ENCODE results near the gene SAC3D1.
"Not testable (repeated sequence)": the region's sequence is repeated elsewhere in the genome, so short reads cannot be mapped to it uniquely, and the experiment has no call there.

Gene SAC3D1

DNA sequence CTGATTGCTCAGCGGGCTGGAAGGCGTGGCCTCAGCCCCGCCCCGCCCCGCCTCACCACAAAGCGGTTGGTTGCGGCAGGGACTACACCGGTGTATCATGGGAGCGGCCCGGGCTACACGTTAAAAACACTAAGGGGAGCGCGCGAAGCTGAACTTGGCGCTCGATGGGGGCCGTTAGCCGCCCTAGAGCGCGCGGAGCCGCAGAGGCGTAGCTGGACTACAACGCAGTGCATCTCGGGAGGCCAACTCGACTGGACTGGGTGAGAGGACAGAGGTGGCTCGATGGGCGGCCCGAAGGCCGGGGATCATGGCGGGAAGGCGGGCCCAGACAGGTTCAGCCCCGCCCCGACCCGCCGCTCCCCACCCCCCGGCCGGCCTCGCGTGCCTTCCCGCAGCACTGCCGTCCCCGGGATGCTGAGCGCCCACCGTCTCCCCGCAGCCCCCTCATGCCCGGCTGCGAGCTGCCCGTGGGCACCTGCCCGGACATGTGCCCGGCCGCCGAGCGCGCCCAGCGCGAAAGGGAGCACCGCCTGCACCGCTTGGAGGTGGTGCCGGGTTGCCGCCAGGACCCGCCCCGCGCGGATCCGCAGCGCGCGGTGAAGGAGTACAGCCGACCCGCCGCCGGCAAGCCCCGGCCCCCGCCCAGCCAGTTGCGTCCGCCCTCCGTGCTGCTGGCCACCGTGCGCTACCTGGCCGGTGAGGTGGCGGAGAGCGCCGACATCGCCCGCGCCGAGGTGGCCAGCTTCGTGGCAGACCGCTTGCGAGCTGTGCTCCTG lies at the start of gene SAC3D1:
SAC3D1 (plus strand) TSS at position 364 of the 776 bp plus-strand sequence; CDS start at position 447, 83 bp downstream.
- DNase-seq, result peak; percentile 48 to 99 (median 87)

DNA sequence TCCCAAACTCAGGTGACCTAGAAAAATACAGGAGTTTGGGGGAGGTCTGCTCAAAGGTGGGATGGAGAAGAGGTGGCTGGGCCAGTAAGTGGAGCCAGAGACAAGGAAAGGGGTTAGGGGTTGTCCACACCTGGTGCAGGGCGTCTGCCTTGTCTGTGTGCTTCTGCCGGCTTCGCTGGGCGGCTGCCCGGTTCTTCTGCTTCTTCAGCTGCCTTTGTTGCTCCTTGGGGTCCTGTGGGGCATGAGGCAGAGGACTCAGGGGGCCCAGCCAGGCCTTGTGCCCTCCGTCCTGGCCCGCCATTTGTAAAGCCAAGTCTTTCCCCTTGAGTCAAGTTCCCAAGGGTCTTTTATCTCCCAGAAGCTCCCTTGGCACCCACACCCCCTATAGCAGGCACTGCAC lies 46.7 kb upstream of the SAC3D1 start:
- no peak for DNase-seq

GRCh38 chr11:64996327-64996709 lies 44.7 kb upstream of the SAC3D1 start:
- no peak for DNase-seq

DNA sequence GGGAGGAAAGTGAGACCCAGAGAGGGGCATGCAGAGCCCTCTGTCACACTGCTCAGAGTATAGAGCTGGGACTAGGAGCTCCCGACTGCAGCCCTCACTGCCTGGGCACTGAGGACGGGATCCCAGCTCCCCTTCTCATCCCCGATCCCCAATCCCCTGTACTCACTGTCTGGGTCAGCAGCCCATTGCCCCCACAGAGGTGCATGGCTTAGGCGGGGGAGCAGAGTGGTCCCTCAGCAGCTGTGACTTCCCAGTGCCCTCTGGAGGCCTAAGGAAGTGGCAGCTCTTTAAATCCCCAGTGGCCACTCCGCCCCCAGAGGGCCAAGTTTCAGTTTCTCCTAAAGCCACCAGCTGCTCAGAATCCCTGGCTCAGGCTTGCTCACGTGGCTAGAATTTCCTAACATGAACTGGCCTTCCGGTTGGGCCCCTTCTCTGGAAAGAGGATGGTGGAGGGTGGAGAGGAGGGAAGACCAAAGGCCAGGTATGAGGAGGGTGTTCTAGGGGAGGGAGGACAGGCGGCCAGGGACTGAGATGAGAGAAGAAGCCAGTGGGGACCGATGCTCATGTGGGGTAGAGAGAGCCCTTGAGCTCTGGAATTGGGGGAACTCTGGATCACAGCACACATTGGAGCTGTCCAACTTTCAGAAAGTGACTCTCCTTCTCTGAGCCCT lies 44.2 kb upstream of the SAC3D1 start, which contains the start of gene BATF2:
BATF2 (minus strand) TSS at position 262 of the 671 bp plus-strand sequence; CDS start at position 205, 57 bp downstream.
- DNase-seq, result peak in 53 of 58 donors; percentile 2 to 65 (median 35)

DNA sequence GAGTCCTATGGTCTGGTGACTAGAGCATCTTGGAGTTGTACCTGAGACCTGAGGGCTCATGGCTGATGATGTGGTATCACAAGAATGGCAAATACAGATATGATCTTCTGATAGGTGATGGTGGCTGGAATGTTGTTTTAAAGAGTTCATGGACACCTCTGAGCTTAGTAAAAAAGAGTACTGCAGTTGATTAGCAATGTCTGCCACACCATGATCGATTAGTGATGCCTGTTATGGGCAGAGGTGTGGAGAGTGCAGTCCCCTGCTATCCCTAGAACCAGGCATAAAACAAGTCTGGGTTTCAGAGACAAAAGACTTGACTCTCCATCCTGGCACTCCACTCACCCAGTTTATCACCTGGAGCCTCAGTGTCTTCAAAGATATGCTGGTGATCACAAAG lies 42.9 kb upstream of the SAC3D1 start:
- DNase-seq, result no peak

DNA sequence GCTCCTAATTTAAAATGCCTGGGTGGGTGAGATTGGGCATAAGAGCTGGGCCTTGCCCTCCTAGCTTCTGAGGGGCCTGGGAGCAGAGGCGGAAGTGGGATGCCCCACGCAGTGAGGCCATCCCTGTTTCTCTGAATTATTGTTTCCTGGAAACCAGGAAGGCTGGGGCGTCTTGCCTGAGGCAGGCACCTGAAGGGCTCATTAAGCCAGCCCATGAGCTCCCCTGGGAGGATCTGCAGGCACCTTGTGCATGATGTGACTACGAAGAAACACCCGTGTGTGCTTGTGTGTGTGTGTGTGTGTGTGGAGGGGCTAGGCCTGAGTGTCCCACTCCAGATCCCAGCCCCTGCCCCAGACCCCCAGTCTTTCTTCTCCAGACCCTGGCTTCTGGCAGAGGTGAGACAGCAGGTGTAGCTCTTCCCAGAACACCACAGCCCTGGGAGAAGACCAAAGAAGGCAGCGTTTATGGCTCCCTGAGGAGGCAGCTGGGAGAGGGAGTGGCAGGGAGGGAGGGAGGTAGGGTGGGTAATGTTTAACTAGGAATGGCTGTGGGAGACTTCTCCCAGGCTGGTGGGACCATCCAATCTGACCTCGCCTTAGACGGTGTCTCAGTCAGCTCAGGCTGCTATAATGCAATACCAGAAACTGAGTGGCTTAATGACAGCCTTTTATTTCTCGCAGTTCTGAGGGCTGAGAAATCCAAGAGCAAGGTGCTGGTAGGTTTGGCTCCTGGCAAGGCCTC lies 42.1 kb upstream of the SAC3D1 start:
- DNase-seq, result no peak

- DNase-seq, result no peak
Measured at GRCh38 chr11:64999478-64999877, 41.5 kb upstream of the SAC3D1 start.

- DNase-seq, result no peak
Measured at GRCh38 chr11:65002706-65003105, 38.3 kb upstream of the SAC3D1 start.

- DNase-seq, result no peak
Measured at GRCh38 chr11:65003282-65003681, 37.7 kb upstream of the SAC3D1 start.

DNA sequence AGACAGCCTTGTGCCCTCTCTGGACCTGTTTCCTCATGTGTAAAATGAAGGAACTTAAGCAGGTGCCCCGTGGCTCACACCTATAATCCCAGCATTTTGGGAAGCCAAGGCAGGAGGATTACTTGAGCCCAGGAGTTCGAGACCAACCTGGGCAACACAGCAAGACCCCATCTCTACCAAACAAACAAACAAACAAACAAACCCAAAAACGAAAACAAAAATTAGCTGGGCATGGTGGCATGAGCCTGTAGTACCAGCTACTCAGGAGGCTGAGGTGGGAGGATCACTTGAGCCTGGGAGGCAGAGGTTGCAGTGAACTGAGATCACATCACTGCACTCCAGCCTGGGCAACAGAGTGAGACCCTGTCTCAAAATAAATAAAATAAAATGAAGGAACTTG lies 37.0 kb upstream of the SAC3D1 start:
- DNase-seq, result not testable (repeated sequence)

DNA sequence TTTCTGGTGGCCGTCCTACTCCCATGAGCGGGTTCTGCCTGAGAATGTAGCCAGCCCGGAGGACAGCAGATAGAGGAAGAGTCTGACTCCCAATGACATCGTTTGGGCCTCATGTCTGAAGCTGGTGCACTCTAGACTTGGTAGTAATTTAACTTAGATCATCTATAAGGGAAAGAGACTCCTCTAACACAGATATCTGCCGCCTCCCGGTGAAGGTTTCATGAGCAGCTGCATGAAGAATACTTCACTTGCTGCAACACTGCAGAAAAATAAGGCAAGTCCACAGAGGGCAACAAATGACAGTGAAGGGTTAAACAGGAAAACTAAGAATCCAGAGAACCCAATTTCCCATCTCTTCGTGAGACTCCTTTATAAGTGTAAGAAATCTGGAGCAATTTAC lies 33.0 kb upstream of the SAC3D1 start:
- DNase-seq, result no peak

GRCh38 chr11:65008873-65009272 lies 32.1 kb upstream of the SAC3D1 start:
- DNase-seq, result no peak

GRCh38 chr11:65013130-65013887 lies 27.7 kb upstream of the SAC3D1 start:
- peak; percentile 44 to 90 (median 80) for DNase-seq

GRCh38 chr11:65013888-65014725 lies 26.9 kb upstream of the SAC3D1 start, which contains the start of gene ARL2:
ARL2 (plus strand) TSS chr11:65014160; CDS start chr11:65014208, 48 bp downstream.
- DNase-seq, result peak; percentile 62 to 95 (median 88)

- DNase-seq, result no peak
Measured at GRCh38 chr11:65014726-65015227, 26.2 kb upstream of the SAC3D1 start.

GRCh38 chr11:65016705-65017104 lies 24.3 kb upstream of the SAC3D1 start:
- no peak for DNase-seq

DNA sequence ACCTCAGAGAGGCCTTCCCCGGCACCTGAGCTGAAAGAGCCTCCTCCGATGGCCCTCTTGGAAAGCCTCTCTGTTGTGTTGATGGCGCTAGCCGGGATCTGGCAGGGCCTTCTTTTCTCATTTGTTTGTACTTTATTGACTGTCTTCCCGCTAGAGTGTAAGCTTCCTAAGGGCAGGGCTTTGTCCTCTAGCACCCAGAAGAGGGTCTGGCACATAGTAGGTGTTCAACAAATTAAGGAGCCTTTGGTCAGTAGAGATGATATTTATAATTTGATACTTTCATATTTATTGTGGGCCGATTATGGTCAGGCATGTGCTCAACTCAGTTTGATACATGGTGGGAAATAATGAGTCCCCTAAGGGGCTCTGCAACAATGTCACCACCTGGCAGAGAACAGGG lies 23.1 kb upstream of the SAC3D1 start:
- no peak for DNase-seq

DNA sequence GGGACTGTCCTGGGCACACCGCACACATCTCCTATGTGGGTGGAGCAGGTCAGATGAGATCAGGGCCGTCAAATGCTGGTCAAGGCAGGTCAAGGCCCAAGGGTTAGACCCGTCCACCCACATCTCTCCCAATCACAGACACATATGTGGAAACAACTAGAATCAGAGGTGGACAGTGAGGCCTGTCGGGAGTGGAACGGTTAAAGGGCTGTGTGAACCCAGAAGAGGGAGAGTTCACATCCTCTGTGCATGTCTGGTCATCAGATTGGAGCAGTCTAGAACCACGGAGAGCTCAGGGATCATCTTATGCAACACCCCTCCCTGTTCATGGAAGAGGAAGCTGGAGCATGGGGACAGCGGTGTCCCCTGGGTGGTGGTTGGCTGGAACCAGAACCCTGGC lies 21.2 kb upstream of the SAC3D1 start:
- DNase-seq, result no peak

GRCh38 chr11:65021003-65021402 lies 20.0 kb upstream of the SAC3D1 start:
- DNase-seq, result no peak

- no peak for DNase-seq
Measured at GRCh38 chr11:65021509-65021908, 19.5 kb upstream of the SAC3D1 start.

Measured in anterior cingulate cortex (tissue), 58 donors.